Activated naive CD8-positive, alpha-beta T cell treated with anti-CD3 and anti-CD28 coated beads, Interleukin-2, amount 50 U/mL, for 16 hours (primary cell): ENCODE measurements around the gene FOLR2.
"Not testable (repeated sequence)": the region's sequence is repeated elsewhere in the genome, so short reads cannot be mapped to it uniquely, and the experiment has no call there.

Experiments used
- DNase-seq: peaks from one replicate; pipeline ENCODE4 v3.0.0-alpha.2; 2020; ENCODE audit warnings: low read depth, low spot score

Gene FOLR2

GRCh38 chr11:72240461-72241290 is 24.1 kb downstream of the FOLR2 start:
- DNase-seq, result no peak

- DNase-seq, result no peak
These were observed 24.7 kb downstream of the FOLR2 start for GRCh38 chr11:72241291-72241781.

GRCh38 chr11:72242141-72242540 is 25.5 kb downstream of the FOLR2 start:
- no peak for DNase-seq

DNA sequence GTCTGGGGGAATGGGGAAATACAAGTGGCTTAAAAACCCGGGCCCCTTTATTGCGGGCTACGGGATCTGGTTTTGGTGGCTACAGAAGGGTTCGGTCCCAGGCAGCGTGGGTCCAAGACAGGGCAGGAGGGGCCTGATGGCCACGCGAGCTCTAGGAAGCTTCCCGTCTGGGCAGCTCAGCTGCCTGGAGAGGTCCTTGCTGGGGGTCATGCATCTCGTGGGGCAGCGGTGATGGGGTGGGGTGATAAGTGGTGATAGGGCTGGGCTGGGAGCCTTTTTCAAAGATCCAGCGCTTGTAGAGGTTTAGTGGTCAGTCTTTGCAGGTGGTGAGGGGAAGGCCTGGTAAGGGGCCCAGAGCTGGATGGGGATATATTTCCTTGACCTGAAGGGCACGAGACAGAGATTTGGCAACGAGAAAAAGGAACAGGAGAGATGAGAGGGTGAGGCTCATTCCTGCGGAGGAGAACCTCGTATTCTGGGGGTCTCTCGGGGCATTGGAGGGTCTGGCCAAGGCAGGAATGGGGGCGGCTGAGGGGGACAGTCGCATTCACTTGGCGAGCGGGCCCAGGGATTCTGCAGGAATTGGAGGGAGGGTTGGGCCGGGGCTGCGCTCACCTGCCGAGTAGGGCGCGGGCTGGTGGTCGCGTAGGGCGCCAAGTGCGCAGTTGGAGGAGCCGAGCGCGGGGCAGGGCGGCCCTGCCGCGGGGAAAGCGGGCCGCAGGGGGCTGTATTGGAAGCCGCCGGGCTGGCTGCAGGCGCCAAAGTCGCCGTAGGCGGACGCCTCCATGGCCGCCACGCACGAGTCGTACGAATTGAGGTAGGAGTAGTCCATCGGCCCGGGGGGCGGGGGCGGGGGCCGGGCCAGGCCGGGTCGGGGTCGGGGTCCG is 26.8 kb downstream of the FOLR2 start:
- no peak for DNase-seq

GRCh38 chr11:72244060-72244360 is 27.4 kb downstream of the FOLR2 start, which contains the start of gene PHOX2A:
Gene PHOX2A (minus strand): TSS chr11:72244176. CDS start chr11:72244004, 172 bp downstream.
- no peak for DNase-seq

- DNase-seq, result no peak
These were observed 28.0 kb downstream of the FOLR2 start for GRCh38 chr11:72244361-72245262.

GRCh38 chr11:72245263-72245816 is 28.7 kb downstream of the FOLR2 start:
- DNase-seq, result no peak

GRCh38 chr11:72247584-72247983 is 31.0 kb downstream of the FOLR2 start:
- DNase-seq, result no peak

- no peak for DNase-seq
These were observed 33.4 kb downstream of the FOLR2 start for GRCh38 chr11:72249961-72250360.

DNA sequence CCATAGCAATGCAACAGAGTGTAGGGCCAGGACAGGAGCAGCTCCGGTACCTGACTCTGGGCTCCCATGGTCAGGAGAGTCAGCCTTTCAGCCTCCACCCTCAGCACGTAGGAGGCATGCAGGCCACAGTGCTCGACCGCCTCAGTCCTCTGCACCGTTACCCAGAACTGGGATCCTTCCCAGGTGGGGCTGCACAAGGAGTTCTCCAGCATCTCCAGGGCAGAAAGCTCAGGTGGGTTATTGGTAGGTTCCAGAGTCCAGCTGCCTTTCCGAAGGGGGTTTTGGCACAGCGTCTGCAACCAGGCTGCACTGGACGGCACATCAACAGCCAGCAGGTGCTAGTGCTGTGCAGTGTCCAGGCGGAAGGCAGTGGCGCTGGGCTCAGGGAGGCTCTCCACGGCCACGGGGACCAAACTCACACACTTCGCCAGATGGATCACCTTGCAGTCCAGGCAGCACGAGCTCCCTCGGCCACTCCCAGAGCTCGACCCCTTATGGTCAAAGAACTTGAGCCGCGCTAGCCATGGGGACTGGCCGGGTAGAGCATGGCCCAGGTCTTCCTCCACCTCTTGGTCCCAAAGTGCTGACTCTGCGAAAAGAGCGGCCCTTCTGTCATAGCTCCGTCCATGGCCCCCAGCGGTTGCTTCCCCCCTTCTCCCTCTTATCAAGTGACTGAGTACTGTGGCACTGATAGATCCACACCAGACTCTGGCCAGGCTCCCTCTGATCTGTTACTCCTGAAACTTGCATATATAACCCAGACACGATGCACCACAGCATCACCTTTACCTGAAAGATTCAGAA is 34.3 kb downstream of the FOLR2 start:
- no peak for DNase-seq

DNA sequence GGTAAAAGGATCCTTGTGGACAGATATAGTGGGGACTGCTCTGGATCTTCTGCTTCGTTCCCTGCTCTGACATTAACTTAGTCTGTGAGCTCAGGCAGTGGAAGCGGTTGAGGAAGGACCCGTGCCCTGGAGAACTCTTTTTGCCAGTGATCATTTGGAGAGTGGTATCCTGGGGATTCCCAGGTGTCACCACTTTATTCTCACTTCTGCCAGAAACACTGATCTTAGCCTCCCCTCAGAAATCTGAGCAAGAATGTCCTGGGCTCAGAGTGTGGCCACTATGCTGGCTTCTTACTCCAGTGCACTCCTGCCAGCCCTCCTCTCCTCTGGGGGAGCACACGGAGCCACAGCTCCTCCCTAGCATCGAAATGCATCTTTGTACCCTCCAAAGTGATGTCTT is 35.0 kb downstream of the FOLR2 start:
- DNase-seq, result no peak

GRCh38 chr11:72253392-72253791 is 36.8 kb downstream of the FOLR2 start:
- DNase-seq, result no peak

GRCh38 chr11:72254299-72254993 is 37.9 kb downstream of the FOLR2 start:
- DNase-seq, result no peak

DNA sequence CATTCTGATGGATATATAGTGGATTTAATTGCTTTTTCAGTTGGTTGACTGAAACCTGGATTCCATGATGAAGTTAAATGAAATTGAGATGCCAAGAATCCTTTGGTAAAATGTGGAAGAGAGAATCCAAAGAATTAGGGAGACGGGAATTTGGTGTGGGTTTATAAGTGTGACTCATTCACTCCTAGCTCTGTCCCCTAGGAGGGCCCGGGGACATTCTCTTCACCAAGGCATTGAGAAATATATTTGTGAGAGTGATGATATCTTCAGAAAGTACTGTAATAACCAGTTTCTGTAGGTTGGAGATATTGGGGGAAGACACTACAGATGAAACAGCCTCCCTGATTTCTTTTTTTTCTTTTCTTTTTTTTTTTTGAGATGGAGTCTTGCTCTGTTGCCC is 41.0 kb downstream of the FOLR2 start:
- no peak for DNase-seq

- DNase-seq, result no peak
These were observed 42.9 kb downstream of the FOLR2 start for GRCh38 chr11:72259490-72259889.

DNA sequence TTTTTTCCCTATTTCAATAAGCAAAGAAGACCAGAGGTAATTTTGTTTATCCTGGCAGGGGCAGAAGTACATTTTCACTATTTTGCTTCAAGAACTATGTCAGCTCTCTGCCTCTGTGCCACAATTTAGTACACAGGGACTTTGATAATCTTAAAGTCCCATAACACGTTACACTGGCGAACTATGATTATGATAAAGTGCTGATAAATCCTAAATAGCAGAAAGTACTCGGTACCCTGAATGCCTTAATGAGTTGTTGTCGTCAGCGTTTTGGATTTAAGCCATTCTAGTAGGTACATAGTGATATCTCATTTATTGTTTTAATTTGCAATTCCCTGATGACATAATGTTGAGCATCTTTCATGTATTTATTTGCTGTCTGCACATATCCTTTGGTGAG is 44.0 kb downstream of the FOLR2 start:
- DNase-seq, result no peak

DNA sequence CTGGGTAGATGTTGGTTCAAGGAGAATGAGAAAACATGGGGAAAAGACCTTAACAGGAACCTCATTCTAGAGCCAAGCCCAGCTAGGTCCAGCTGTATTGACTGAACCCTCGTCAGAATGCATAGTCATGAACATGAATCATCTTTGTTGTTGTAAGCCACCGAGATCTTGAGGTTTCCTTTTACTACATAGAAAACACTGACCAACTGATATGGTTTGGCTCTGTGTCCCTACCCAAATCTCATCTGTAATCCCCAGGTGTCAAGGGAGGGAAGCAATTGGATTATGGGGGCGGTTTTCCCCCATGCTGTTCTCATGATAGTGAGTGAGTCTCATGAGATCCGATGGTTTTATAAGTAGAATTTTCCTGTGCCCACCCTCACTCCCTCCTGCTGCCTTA is 46.8 kb downstream of the FOLR2 start:
- no peak for DNase-seq

- DNase-seq, result no peak
These were observed 49.4 kb downstream of the FOLR2 start for GRCh38 chr11:72265951-72266350.

GRCh38 chr11:72266960-72267359 is 50.4 kb downstream of the FOLR2 start:
- DNase-seq, result not testable (repeated sequence)
